GM23248 (cell line): ENCODE measurements around the gene IL17A.

ENCODE experiments used
- EZH2 ChIP-seq: fragments of 200-600 bp; sonication (generic); IDR thresholded peaks from 2 replicates; pipeline ENCODE4 v1.6.1; 2018; ENCODE audit warnings: antibody characterized with exemption, mild to moderate bottlenecking; ENCODE audit not compliant: insufficient read depth, poor library complexity, severe bottlenecking
- EZH2phosphoT487 ChIP-seq: fragments of 200-600 bp; sonication (generic); IDR thresholded peaks from 2 replicates; pipeline ENCODE4 v1.6.1; 2018; ENCODE audit warnings: antibody characterized with exemption, moderate library complexity, mild to moderate bottlenecking, low read depth; ENCODE audit not compliant: insufficient read depth

- TF ChIP-seq EZH2 (no peak), EZH2phosphoT487 (no peak)
These were observed 46.0 kb upstream of the IL17A start for GRCh38 chr6:52139985-52140680.
